Kidney epithelial cell (primary cell): Measurements from ENCODE around the gene SUGP1. TPM values are rescaled to one million over a fixed set of nuclear protein-coding genes. Genes with fewer than 3 reads are reported as not detected.

Experiments
- DNase-seq: peaks from one replicate; pipeline ENCODE4 v3.0.0-alpha.2; 2010; ENCODE audit warnings: low read depth
- H3K27me3 ChIP-seq: 2 replicates; pipeline ENCODE4 v1.6.0; 2011; ENCODE audit warnings: low read length; ENCODE audit not compliant: control insufficient read depth, insufficient read depth
- H3K36me3 ChIP-seq: 2 replicates; pipeline ENCODE4 v1.5.1; 2011; ENCODE audit warnings: low read length; ENCODE audit not compliant: control insufficient read depth, insufficient read depth
- H3K4me3 ChIP-seq: 2 replicates; pipeline ENCODE4 v1.5.1; 2011; ENCODE audit warnings: low read depth, mild to moderate bottlenecking, control low read depth, low read length
- CTCF ChIP-seq: IDR thresholded peaks from 2 replicates; pipeline ENCODE4 v1.5.1; 2011; ENCODE audit warnings: mild to moderate bottlenecking, moderate library complexity, low read length, control low read depth, inconsistent platforms; ENCODE audit not compliant: insufficient read depth, poor library complexity, severe bottlenecking
- total RNA-seq: library from RNA; depleted of rRNA; stranded (reverse); fragments of >200 nt; gene quantifications from 2 replicates; pipeline ENCODE4 v1.2.3, GENCODE V29; 2015

SUGP1 gene
- total RNA-seq, 1 donor from 2014 or later, result 44.0 TPM

- DNase-seq, result no peak
- H3K27me3 ChIP-seq, result peaks cover 3% of the 10 kb centered on the region
- no peak for TF ChIP-seq CTCF
Measured at GRCh38 chr19:19236173-19236572, 84.1 kb downstream of the SUGP1 start.

GRCh38 chr19:19234220-19234816 lies 86.0 kb downstream of the SUGP1 start:
- H3K36me3 ChIP-seq, result no peaks in the 10 kb centered on the region
- peaks cover 4% of the 10 kb centered on the region for H3K27me3 ChIP-seq
- no peak for TF ChIP-seq CTCF
- DNase-seq, result no peak
- no peak overlapping the region for H3K4me3 ChIP-seq

More at GRCh38 chr19:19236173-19236572, 84.1 kb downstream of the SUGP1 start:
- Histone ChIP-seq H3K4me3 (no peak overlapping the region), H3K36me3 (no peaks in the 10 kb centered on the region)

- H3K27me3 ChIP-seq, result peaks cover 17% of the 10 kb centered on the region
- H3K4me3 ChIP-seq, result no peak overlapping the region
- no peaks in the 10 kb centered on the region for H3K36me3 ChIP-seq
- TF ChIP-seq CTCF, result no peak
- DNase-seq, result no peak
Measured at GRCh38 chr19:19232261-19232721, 88.0 kb downstream of the SUGP1 start.

GRCh38 chr19:19230999-19231398 lies 89.3 kb downstream of the SUGP1 start:
- no peak for TF ChIP-seq CTCF
- H3K36me3 ChIP-seq, result no peaks in the 10 kb centered on the region
- no peak overlapping the region for H3K4me3 ChIP-seq
- H3K27me3 ChIP-seq, result peaks cover 25% of the 10 kb centered on the region
- DNase-seq, result no peak

- TF ChIP-seq CTCF, result no peak
- H3K36me3 ChIP-seq, result no peaks in the 10 kb centered on the region
Measured at GRCh38 chr19:19229701-19230100, 90.6 kb downstream of the SUGP1 start.

GRCh38 chr19:19227217-19227616 lies 93.1 kb downstream of the SUGP1 start:
- Histone ChIP-seq H3K4me3 (no peak overlapping the region), H3K36me3 (no peaks in the 10 kb centered on the region), H3K27me3 (peaks cover 38% of the 10 kb centered on the region)
- no peak for TF ChIP-seq CTCF
- DNase-seq, result no peak

More at GRCh38 chr19:19229701-19230100, 90.6 kb downstream of the SUGP1 start:
- peaks cover 28% of the 10 kb centered on the region for H3K27me3 ChIP-seq
- H3K4me3 ChIP-seq, result no peak overlapping the region
- DNase-seq, result no peak
